Measurements from ENCODE around the gene ITM2B.

DNA sequence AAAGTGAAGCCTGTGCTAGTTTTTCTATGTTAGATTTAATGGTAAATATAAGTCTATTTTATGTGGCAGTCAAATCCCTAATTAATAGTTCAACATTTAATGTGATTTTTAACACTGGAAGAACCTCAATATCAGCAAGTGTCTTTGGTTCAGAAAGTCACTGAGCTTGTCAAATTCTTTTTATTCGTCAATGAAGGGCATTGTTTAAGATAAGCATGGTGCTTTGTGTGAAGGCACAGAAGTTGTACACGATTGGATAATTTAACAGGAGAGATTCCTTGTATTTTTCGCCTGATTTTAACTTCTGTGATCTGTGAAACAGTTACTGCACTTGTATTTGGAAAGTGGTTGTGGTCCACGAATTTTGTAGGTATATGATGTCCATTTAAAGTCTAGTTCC lies 40.3 kb downstream of the ITM2B start:
- TF ChIP-seq, protein P1, sequence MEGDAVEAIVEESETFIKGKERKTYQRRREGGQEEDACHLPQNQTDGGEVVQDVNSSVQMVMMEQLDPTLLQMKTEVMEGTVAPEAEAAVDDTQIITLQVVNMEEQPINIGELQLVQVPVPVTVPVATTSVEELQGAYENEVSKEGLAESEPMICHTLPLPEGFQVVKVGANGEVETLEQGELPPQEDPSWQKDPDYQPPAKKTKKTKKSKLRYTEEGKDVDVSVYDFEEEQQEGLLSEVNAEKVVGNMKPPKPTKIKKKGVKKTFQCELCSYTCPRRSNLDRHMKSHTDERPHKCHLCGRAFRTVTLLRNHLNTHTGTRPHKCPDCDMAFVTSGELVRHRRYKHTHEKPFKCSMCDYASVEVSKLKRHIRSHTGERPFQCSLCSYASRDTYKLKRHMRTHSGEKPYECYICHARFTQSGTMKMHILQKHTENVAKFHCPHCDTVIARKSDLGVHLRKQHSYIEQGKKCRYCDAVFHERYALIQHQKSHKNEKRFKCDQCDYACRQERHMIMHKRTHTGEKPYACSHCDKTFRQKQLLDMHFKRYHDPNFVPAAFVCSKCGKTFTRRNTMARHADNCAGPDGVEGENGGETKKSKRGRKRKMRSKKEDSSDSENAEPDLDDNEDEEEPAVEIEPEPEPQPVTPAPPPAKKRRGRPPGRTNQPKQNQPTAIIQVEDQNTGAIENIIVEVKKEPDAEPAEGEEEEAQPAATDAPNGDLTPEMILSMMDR (IDR thresholded peaks at IDR 0.05; ENCODE audit: insufficient read depth, low read length): no peak
- TF ChIP-seq POLR2AphosphoS5 (IDR thresholded peaks at IDR 0.05; ENCODE audit: low read depth): no peak

All from HL-60 (cell line).